Pancreas (tissue), 10 donors: ENCODE results near the gene TGFBR3L. TPM values are rescaled to one million over a fixed set of nuclear protein-coding genes. Genes with fewer than 3 reads are reported as not detected.

Experiments used
- ATAC-seq, 4 donors: fragments of 200-7000 bp; cut with Tn5 transposase; one replicate each; pipeline versions ENCODE4 v1.8.0 to v1.9.1; 2020; ENCODE audit warnings: mild to moderate bottlenecking in 4 of 4, moderate library complexity in 4 of 4
- DNase-seq, 6 donors: peaks; one replicate each; pipeline ENCODE4 v3.0.0-alpha.2; 2020
- FAIRE-seq: peaks from 2 replicates; lab custom pipeline; 2012; peaks lifted over from hg19 to GRCh38; lab: Jason Lieb, UNC
- H3K27ac ChIP-seq, 4 donors: fragments of 200-600 bp; sonication (generic); 1 replicate in 3 of 4; 2 replicates in 1 of 4; pipeline versions ENCODE4 v1.5.0 to v1.8.0; 2020
- H3K27me3 ChIP-seq, 4 donors: fragments of 200-600 bp; one replicate each; pipeline ENCODE4 v1.8.0; 2021
- H3K36me3 ChIP-seq, 3 donors: fragments of 200-600 bp; sonication (generic) in 1 of 3; one replicate each; pipeline versions ENCODE4 v1.5.0 to v1.8.0; 2020 to 2021
- H3K4me1 ChIP-seq, 3 donors: fragments of 200-600 bp; one replicate each; pipeline ENCODE4 v1.8.0; 2021
- H3K4me3 ChIP-seq, 4 donors: fragments of 200-600 bp; sonication (generic) in 2 of 4; one replicate each; pipeline versions ENCODE4 v1.5.0 to v1.8.0; 2020 to 2021
- H3K9me3 ChIP-seq, 4 donors: fragments of 200-600 bp; one replicate each; pipeline ENCODE4 v1.8.0; 2021
- WGBS, 2 donors: extraction: QIAGEN DNeasy Blood & Tissue Kit; methylation state at CpG; one replicate each; pipeline ENCODE4 v1.1.7; 2013; 5-methylcytosine and 5-hydroxymethylcytosine counted together
- intact Hi-C, 3 donors: fragments of 100-400 bp; cut with DNase I; formaldehyde crosslinking; loops; one replicate each; pipeline versions ENCODE4 v1.11.1 to v1.14.2; 2022
- polyA plus RNA-seq, 2 donors: library from polyadenylated mRNA; stranded (reverse); fragments of 200-250 nt; gene quantifications; one replicate each; pipeline ENCODE4 v1.2.3, GENCODE V29; 2013
- total RNA-seq, 6 donors: library from RNA; stranded (reverse); fragmentation: NEBNext Ultra II Directional in 4 of 6; extraction: Animal tissue kit (Norgen Biotek cat#: 25700) in 4 of 6; gene quantifications; one replicate each; pipeline versions ENCODE4 v1.2.1 to v1.2.4, GENCODE V29; 2021 to 2023
- TF ChIP-seq, protein P1 (sequence below), 4 donors: fragments of 200-600 bp; sonication (generic) in 3 of 4; IDR thresholded peaks; one replicate each; pipeline versions ENCODE4 v1.5.0 to v1.8.0; 2021; ENCODE audit warnings: antibody characterized with exemption in 4 of 4
- donor health status: healthy with polysubstance abuse.
- donor health status: DM: no; HTN: no; CAD: no; lungs with moderate emphysema.
- donor health status: DM: no; HTN: no; CAD: no.
- donor health status: control.
- donor health status: control.
- donor health status: Bipolar disorder and iron deficiency.
- donor health status: DM: yes; HTN: yes; CAD: no.
- donor health status: DM: no; HTN: no; CAD: no.
- donor health status: DM: no; HTN: no; CAD: no.
- donor health status: DM: yes; HTN: yes; CAD: no.

Gene TGFBR3L
- total and polyA plus RNA-seq, 8 donors, result 0.16 to 2.2 (median 0.59) TPM; not detected in 2

DNA sequence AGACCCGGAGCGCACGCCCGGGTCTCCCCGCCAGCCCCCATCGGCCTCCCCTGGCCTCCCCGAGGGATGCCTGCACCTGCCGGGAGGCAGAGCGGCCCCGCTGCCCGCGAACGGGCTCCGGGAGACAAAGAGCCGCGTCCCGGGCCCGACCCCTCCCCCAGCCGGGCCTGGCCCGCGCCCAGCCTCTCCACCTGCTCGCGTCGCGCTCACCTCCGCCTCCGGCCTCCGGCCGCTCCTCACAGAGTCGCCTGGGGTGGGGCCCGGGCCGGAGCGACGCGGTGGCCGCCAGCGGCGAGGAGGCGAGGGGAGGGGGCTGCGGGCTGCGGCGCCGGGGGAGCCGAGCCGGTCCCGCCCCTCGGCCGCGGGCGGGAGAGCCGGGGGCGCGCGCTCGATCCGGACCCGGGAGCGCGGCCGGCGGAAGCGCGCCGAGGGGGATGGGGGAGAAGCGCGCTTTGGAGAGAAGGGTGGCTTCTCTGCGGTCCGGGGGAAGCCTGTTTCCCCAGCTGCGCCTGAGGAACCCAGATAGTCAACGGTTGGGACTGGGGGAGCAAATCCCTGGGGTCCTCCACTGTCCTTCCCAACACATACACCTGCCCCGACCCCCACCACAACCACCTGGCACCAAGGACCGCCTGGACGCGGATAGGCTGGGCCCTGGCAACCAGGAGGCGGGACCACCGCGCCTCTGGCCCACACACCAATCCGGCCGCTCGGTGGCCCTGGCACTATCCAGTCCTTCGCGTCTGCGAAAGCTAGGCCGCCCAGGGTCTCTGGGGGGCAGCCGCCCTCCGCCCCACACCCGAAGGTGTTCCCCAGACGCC is 40.3 kb upstream of the TGFBR3L start, which contains the start of gene PRR36:
Gene PRR36, minus strand, starts transcription at position 315 of the 821 bp plus-strand sequence. CDS start 701 bp downstream, outside the sequence.
- intact Hi-C loops, result no loop called here
- H3K4me3 ChIP-seq, result peak within 1 kb of the TSS; percentile 23 to 51 (median 40)
- ATAC-seq (peak; percentile 26 to 67 (median 48)), DNase-seq (peak; percentile 57 to 91 (median 79)), FAIRE-seq (no peak)
- H3K36me3 ChIP-seq, result no peaks in the 10 kb centered on the region
- no peaks in the 10 kb centered on the region for H3K4me1 ChIP-seq
- WGBS, 2 donors, result 2% methylated on average over 57 to 88 of the region's 88 CpGs
- TF ChIP-seq, protein P1, sequence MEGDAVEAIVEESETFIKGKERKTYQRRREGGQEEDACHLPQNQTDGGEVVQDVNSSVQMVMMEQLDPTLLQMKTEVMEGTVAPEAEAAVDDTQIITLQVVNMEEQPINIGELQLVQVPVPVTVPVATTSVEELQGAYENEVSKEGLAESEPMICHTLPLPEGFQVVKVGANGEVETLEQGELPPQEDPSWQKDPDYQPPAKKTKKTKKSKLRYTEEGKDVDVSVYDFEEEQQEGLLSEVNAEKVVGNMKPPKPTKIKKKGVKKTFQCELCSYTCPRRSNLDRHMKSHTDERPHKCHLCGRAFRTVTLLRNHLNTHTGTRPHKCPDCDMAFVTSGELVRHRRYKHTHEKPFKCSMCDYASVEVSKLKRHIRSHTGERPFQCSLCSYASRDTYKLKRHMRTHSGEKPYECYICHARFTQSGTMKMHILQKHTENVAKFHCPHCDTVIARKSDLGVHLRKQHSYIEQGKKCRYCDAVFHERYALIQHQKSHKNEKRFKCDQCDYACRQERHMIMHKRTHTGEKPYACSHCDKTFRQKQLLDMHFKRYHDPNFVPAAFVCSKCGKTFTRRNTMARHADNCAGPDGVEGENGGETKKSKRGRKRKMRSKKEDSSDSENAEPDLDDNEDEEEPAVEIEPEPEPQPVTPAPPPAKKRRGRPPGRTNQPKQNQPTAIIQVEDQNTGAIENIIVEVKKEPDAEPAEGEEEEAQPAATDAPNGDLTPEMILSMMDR (IDR thresholded peaks at IDR 0.05), result no peak
- no peaks in the 10 kb centered on the region for H3K27me3 ChIP-seq
- no peak within 1 kb of the TSS for H3K27ac ChIP-seq
- H3K9me3 ChIP-seq, result no peaks in the 10 kb centered on the region

DNA sequence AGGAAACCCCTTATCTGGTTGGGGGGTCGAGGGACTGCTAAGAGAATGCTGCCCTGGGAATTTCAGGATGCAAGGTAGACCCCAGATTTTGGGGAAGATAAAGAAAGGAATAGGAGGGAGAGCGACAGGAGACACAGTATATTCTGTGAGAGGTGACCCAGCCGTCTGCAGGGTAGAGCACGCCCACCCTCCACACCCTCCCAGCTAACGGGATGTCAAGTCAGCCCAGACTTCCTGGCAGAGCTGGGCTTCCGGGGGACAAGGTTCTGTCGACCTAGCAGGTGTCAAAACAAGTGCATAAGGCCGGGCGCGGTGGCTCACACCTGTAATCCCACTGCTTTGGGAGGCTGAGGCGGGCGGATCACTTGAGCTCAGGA is 39.7 kb upstream of the TGFBR3L start:
- FAIRE-seq (no peak), ATAC-seq (no peak), DNase-seq (peak in 1 of 6 donors; percentile 45)
- Histone ChIP-seq H3K36me3 (no peaks in the 10 kb centered on the region), H3K27me3 (no peaks in the 10 kb centered on the region), H3K9me3 (no peaks in the 10 kb centered on the region), H3K4me1 (no peaks in the 10 kb centered on the region), H3K27ac (no peak overlapping the region), H3K4me3 (peak overlapping the region in 3 of 4 donors; percentile 26 to 51 (median 50))
- WGBS, 2 donors, result 51 to 56% methylated on average over 12 of the region's 12 CpGs
- intact Hi-C loops, result no loop called here
- TF ChIP-seq, protein P1 (IDR thresholded peaks at IDR 0.05), result no peak

DNA sequence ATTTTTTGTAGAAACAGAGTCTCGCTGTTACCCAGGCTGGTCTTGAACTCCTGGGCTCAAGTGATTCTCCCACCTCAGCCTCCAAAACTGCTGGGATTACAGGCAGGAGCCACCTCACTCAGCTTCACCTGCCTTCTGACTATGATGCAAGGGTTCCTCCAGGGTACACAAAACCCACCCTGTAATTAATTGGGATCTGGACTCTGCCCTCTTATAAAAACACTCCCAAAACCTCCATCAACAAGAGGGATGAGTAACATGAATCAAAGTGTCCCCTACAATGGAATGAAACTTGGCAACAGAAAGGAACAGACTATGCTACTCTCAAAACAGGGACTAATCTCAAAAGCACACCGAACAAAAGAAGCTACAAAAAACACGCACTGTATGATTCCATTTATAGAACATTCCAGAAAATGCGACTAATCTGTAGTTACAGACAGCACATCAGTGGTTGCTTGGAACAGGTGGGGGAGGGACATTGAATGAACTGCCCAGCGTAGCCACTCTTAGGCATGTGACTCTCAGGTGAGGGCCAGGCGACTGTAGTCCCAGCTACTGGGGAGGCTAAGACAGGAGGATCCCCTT is 37.3 kb upstream of the TGFBR3L start:
- no peaks in the 10 kb centered on the region for H3K9me3 ChIP-seq
- H3K4me1 ChIP-seq, result no peaks in the 10 kb centered on the region
- TF ChIP-seq, protein P1 (IDR thresholded peaks at IDR 0.05), result no peak
- no peaks in the 10 kb centered on the region for H3K27me3 ChIP-seq
- H3K4me3 ChIP-seq, result no peak overlapping the region
- H3K27ac ChIP-seq, result no peak overlapping the region
- intact Hi-C loops, result no loop called here
- H3K36me3 ChIP-seq, result no peaks in the 10 kb centered on the region
- no peak for ATAC-seq
- no peak for DNase-seq
- no peak for FAIRE-seq
- 62 to 77% methylated on average over 6 of the region's 6 CpGs for WGBS, 2 donors

DNA sequence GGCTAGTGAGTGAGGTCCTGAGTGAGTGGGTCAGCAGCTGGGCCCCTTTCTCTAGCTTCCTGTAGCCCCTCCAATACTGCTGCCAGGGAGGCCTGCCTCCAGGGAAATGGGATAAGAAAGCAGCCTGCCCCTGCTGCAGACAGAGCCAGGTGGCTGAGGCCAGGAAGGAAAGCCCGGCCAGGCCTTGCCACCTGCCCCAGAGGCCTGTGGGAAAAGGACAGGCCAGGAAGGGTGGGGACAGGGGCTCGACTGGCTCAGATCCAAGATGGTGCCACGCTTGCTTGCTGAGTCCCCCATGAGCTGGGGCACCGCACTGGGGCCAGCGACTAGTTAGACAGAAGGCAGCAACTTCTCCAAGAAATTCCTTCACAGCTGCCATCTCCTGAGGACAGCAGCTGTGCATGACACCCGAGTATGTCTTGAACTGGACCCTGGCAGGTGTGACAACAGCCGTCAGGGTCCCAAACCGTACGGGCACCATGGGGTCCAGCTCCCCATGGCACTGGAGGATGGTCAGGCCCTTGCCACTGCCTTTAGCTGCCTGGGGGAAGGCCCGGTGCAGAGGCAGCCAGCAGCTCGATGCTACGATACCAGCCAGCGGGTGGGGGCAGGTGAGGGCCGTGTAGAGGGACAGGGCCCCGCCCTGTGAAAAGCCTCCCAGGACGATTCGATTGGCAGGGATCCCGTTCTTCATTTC is 35.4 kb upstream of the TGFBR3L start:
- FAIRE-seq (no peak), ATAC-seq (no peak), DNase-seq (peak in 1 of 6 donors; percentile 41)
- Histone ChIP-seq H3K9me3 (no peaks in the 10 kb centered on the region), H3K27me3 (no peaks in the 10 kb centered on the region), H3K27ac (no peak overlapping the region), H3K36me3 (no peaks in the 10 kb centered on the region), H3K4me1 (no peaks in the 10 kb centered on the region), H3K4me3 (no peak overlapping the region)
- WGBS, 2 donors, result 68 to 70% methylated on average over 18 of the region's 18 CpGs
- intact Hi-C loops, result no loop called here
- TF ChIP-seq, protein P1 (IDR thresholded peaks at IDR 0.05), result no peak
